HG02678 (cell line): ENCODE results near the gene SH3TC1.

ENCODE experiments used
- ATAC-seq: cut with Tn5 transposase; IDR thresholded peaks from one replicate; pipeline ENCODE4 v1.9.1; 2021; ENCODE audit warnings: mild to moderate bottlenecking, moderate library complexity; ENCODE audit not compliant: unreplicated experiment

SH3TC1 gene

DNA sequence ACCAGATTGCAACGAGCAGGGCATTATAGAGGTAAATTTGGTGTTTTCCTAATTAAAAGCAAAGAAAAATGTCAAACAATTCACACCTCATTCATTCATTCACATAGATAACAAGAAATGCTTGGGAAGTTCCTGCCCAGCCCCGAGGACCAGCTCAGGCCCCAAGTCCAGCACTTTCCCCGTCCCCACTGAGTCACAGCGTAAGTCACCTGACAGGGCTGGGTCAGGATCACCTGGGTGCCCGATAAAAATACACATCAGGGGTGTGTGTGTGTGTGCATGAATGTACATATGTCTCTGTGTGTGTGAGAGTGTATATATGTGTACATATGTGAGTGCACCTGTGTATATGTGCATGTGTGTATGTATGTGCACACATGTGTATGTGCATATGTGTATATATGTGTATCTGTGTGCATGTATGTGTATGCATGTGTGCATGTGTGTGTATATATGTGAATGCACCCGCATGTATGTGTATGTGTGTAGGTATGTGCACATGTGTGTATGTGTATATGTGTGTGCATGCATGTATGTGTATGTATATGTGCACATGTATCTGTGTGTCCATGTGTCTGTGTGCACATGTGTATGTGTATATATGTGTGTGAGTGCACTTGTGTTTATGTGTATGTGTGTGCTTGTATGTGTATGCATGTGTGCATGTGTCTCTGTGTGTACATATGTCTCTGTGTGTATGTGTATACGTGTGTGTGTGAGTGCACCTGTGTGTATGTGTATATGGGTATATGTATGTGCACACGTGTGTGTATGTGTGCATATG lies 18.6 kb upstream of the SH3TC1 start:
- ATAC-seq: no peak

DNA sequence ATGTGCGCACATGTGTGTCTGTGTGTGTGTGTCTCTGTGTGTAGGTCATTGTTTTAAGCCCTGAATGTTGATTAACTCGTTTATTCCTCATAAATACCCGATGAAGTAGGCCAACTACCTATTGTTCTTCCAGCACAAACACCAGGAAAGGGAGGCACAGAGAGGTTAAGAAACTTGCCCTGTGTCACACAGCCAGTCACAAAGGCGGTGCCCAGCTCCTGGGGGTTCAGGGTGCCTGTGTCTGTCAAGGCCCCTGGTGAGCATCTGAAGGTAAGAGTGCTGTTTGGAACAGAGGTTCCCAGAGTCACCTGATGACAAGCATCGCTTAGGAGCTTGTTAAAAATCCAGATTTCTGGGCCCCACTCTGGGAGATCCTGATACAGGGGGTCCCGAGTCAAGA lies 18.0 kb upstream of the SH3TC1 start:
- ATAC-seq: no peak

DNA sequence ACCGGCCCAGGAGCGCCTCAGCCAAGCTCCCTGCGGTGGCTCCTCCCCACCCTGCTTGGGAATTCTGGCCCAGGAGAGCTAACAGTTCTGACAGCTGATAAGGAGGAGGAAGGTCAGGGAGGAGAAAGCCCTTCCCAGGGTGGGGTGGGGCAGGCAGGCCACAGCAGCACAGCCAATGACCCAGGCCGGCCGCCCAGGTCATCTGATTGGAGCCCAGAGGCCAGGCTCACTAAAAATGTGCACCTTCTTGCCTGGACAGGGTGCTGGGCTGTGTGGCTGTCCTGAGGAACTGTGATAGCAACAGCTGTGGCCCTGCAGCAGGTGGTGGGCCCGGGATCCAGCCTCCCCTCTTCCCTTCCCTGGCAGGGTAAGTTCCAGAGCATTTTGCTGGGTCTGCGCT lies 17.2 kb upstream of the SH3TC1 start:
- no peak for ATAC-seq

DNA sequence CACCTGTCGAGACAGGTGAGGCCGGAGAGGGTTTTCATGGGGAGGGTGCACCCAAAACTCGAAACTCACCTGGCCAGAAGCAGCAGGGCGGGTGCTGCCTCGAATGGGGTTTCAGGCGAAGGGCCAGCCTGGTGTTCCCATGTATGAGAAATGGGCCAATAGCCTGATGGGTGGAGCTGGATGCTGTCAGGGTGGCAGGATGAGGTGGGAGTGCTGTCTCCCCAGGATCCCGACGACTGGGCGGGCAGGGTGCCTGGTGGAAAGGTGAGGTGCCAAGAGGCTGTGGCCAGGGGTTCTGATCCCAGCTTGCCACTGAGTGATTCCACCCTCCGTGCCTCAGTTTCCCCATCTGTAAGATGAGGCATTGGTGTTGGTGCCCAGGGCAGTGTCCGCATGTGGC lies 16.8 kb upstream of the SH3TC1 start:
- no peak for ATAC-seq

DNA sequence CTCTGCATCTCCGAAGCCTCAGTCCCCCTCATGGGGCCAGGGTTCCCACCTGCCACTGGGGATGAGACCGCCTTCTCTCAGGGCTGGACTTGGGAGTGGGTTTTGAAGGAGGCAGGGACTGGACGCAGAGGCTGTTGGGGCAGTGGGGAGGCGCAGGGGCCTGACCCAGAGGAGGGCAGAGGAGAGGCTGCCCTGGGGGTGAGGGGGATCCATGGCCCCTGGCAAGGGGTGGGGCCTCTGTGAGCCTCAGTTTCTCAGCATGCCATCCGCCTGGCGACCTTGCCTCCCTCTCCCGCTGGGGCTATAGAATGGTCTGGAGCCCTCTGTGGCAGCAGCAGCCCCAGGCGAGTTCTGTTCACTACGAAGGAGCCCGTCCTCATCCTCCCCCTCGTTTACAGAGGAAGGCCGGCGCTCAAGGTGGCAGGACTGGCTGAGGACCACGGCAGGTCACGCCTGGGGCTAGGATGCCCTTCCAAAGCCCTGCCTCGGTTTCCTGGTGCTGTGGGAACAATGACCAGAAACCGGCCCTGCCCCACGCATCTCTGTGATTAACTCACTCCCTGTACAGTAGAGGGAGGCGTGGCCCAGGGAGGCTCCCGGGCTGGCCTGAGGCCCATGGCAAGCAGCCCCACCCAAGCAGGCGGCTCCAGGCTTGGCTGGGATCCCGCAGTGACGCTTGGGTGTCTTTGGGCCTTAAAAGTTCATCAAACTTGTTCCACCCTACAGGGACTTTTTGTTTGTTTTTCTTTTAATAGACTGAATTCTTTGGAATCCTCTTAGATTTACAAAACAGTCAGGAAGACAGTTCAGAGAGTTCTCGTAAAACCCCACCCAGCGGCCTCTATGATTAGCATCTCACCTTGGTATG lies 16.0 kb upstream of the SH3TC1 start:
- ATAC-seq: no peak

DNA sequence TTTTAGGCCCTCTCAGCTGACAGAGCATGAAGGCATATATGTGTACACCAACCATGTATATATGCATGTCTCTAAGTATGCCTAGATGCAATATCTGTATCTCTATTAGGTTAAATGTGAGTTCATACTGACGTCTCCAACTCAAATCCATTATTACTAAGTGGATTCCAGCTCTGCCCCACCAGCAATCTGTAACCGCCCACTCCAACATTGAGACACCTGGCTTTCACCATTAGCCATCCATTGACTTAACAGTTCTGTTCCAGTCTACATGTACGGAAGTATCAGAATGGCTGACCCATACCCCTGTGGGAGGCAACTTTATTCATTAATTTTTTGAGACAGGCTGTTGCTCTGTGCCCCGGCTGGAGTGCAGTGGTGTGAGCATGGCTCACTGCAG lies 15.0 kb upstream of the SH3TC1 start:
- no peak for ATAC-seq

DNA sequence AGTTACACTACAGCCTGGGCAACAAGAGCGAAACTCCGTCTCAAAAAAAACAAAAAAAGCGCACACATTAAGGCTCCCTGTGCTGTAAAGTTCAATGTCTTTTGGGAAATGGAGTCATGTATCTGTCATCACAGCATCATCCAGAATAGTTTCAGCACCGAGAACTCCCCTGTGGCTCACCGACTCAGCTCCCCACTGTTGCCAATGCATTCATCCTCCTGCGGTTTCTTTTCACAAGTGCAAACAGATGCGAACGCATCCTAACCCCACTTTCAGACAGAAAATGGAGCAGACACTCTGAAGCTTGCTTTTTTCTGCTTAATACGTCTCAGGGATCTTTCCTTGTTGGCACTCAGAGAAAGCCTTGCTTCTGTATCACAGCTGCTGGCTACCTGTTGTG lies 13.8 kb upstream of the SH3TC1 start:
- ATAC-seq: no peak

DNA sequence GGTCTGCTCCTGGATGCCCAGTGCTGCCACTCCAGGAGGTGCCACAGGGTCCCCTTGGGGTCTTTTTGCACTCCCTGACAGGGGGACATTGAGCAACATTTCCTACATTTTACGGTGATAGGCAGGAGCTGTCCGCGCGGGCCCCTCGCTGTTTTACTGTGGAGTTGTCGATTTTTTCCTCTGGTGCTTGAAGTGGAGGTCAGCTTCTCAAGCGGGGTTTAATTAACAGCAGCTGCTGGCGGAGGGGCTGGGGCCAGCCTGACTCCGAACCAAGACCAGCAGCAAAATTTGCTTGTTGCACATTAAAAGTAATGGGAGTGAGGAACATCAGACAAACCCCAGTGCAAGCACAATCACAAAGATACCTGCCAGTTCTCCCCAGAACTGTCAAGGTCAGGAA lies 13.2 kb upstream of the SH3TC1 start:
- ATAC-seq: no peak

DNA sequence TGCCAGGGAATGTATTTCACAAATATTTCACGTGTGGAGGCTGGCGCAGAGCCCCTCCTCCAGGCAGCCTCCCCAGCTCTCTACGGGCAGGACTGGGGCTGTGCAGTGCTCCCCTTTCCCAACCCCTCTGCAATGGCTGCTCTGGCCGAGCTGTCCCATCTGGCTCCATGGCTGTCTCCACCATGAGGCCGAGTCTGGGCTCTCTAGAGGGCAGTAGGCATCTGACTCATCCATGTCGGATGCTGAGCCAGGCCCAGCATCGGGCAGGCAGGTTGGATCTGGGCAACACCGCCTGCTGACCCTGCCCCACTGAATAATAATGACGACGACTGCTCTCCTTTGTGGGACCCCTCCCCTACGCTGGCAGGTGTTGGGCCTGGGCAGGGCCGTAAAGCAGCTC lies 11.0 kb upstream of the SH3TC1 start:
- ATAC-seq: no peak

DNA sequence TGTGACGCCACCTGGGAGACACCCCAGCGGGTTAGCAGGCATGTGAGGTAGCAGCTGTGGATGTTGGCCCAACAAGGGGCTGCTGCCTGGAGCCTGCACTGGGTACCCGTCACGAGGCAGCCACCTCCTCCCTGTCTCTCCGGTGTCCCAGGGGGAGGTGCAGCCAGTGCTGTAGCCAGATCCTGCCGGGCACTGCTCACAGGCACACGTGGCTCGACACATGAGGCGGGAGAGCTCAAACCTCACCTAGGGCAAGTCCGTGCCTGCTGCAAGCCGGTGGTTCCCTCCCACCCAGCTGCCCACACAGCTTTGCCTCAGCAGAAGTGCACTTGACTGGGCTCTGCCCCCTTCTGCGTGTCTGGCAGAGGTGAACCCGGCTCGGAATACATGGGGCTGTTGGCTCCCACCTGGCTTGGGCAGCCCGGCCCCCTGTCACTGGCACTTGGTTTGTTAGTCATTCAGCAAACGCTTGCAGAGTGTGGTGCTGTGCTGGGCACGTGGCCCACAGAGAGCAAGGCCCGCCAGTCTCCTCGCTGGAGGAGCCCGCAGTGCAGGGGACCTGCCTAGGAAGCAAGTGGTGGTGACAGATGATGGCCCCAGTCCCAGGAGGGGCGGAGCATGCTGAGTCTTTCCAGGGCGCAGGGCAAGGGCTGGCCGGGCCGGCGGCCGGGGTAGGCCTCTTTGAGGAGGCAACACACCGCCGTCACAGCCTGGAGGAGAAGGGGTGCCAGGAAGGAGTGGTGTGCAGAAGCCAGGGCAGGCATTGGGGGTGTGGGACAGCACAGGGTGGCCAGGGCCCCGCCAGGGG lies 10.1 kb upstream of the SH3TC1 start:
- ATAC-seq: no peak

DNA sequence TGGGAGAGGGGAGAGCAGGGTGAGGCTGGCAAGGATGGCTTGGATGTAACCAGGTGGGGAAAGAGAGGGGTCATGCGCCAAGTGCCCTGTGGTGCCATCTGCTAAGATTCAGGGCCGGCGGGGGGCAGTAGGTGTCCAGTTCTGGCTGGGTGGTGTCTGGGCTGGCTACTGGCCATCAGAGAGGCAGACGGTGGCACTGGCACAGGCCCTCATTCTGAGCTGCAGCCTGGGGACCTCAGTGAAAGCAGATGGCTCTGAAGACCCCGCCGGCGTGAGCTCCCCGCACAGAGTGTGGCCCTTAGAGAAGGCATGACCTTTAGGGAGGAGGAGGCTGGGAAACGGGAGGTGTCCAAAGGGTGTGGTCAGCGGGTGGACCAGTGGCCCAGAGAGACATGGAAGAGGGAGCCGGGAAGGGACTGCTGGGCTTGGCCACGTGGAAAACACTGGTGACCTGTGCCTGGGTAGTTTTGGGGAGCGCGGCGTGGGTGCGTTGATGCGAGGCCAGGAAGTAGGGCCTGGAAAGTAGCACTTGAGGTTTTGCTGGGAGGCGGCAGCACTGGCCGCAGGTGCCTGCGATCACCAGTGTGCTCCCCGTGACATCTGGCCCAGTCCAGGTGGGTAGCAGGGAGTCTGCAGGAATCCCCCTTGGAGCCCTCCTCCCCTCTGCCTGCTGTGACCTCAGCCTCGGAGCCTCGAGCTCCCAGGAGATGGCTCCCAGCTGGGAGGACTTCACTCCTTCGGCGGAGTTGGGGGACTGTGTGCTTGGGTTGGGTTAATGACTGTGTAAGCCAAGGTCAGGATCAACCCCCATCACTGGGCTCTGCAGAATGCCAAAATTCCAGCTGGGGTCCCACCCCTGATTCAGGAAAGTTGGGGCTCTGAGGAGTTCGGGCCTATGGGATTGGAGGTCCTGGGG lies 9.3 kb upstream of the SH3TC1 start:
- no peak for ATAC-seq

DNA sequence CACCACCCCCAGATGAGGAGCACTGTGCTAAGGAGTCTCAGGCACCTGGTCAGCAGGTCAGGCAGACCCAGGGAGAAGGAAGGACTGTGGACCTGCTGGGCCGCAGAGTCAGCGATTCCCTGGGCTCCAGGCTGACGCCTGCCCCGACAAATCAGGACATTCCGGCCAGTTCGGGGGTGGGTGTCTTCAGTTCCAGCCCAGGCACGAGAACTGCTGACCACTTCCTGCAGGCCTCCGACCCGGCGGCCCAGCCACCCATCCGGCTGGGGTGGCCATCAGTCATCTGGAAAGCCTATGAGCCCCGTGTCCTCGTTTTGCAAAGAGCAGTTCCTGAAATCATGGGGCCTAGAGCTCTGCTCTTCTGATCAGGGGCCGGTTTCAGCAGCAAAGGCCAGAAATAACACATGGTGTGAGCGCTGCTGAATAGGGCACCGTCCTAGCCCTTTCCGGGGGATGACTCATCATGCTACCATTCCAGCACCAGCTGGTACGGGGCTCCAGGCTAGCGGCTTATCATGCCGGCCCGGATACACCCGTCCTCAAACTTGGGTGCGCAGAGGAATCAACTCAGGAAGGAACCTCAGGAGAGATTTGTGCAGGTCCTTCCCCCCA lies 7.8 kb upstream of the SH3TC1 start:
- peak; percentile 68 for ATAC-seq

DNA sequence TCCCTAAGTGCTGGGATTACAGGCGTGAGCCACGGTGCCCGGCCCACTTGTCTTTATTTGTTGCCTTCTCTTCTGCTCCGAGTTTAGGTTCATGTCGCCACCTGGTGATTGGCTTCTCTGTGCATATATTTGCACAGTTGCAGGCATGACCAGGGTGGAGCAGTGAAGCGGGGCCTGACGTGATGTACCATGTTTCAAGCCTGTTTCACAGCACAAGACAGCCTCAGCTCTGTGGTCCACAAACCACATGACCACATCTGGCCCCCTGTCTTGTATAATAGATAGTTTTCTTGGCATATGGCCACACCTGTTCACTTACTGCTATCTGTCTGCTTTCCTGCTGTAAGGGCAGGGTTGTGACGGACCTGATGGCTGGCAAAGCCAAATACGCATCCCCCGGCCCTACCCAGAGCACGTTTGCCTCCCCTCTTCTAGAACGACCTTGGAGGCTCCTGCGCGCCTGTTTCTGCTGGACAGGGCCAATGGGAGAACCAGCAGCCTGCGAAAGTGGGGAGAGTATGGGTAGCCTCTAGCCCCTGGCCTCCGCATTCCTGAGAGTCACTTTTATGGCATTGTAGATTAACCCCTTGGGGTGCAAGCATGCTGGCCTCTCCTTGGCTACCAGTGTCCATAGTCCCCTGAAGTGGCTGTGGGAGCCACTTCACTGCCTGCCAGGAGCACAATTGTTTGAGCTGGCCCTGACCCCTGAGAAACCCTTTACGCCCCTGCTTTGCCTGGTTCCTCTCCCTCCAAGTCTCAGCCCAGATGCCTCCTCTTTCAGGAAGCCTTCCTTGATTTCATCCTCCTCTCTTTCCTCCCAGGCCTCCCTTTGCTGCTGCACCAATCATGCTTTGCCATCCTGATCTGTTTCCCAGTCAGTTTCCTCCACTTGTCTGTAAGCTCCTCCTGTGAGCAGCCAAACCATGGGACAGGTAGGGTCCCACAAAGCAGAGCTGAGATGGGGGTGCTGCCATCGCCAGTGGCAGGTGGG lies 6.0 kb upstream of the SH3TC1 start:
- ATAC-seq: peak; percentile 80

DNA sequence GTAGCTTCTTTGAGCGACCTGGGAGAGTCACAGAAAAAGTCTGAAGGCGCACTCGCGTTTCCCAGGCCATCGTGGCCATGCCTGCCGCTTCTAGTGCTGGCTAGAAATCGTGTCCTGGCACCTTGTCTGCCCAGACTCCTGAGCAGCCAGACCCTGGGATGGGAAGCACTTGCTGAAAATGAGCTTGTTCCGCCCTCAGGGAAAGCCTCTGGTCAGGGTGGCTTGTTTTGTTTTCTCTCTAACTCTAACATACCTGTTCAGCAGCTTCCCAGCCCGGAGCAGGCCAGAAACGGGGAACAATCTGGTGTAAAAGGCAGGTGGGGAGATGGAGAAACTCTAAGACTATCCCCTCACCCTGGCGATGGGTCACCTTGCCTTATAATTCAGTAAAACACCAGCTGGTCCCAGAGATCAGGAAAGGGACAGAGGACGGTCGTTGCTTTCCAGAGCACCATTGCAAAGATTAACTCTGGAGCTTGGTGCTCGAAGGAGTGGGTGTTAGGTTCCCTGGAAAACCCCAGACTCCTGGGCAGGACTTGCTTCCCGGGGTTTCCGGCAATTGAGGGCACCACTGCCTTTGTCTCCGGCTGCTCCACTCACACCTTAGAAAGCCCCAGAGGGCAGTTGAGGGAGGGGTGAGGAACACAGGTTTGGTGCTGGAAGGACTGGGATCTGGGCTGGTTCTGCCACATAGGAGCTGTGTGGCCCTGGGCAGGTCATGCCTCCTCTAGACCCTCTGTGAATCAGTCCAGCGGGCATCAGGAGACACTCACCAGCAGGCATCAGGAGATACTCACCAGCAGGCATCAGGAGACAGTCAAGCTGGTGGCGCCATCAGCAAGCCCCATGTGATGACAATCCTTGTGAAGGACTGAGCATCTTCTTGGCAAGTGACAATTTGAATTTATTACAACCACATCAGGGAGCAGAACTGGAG lies 4.5 kb upstream of the SH3TC1 start:
- no peak for ATAC-seq

DNA sequence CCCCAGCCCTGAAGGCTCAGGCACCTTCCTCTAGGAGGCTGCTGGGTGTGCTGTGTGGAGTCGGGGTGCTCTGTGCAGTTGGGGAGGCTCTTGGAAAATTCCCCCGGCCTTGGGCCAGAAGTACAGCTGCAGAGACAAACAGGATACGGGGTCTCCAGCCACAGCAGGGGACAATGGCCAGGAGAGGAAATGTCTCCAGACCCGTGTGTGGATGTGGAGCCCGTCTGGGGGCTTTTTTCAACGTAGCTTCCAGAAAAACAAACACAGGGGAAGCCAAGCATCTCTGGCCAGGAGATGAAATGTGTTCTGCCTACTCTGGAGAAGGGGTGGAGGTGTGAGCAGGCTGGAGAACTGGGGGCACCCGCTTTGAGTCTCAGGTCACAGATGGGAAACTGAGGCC lies 3.7 kb upstream of the SH3TC1 start:
- ATAC-seq: no peak

DNA sequence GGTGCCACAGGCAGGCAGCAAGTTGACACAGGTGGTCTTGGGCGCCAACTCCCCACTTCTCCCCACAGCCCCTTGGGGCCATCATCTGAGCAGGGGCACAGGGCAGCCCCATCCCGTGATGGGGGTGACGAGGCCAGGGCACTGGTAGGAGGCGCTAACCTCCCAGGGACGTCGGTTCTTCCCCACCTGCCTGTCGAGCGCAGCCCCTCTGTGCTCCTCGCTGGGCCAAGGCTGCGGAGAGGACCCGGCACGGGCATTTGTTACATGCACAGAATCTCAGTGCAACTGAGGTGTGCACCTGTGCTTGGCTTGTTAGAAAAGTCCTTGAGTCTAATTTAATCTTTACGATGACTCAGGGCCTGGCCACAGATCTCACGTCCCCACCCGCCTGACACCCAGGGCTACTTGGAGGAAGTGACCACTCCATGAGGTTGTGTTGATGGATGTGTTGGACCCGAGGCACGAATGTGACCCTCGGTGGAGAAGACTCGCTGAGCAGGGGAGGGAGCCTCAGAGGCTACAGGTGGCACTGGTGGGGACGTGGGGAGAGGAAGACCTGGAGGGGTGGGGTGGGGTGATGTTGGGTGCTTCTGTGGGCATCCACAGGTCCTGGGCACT lies 3.1 kb upstream of the SH3TC1 start:
- ATAC-seq: no peak

DNA sequence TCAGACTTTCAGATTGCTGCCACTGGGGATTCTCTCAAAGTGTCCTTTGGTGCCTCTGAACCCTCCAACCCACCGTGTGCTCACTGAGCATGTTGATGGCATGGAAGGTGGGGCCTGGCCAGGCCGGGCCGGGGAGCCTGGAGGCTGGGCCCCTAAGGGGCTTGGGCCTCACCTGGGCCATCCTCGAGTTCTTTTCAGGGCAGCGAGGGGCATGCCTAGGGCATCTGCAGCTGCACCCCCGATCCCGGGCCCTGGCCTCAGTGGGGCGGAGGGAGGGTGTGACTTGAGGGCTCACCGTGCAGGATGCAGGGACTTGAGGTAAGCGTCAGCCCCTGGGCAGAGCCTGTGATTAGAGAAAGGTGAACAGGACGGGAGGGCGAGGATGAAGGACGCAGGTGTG lies 1.6 kb upstream of the SH3TC1 start:
- no peak for ATAC-seq
